WTC11 (cell line): Measurements from ENCODE around the gene CISH. TPM values are rescaled to one million over a fixed set of nuclear protein-coding genes. Genes with fewer than 3 reads are reported as not detected.

Experiments
- ATAC-seq: fragments of 200-7000 bp; cut with Tn5 transposase; 2 replicates; pipeline ENCODE4 v1.10.0; 2021; ENCODE audit warnings: mild to moderate bottlenecking, moderate library complexity
- CTCF ChIA-PET: fragments of 300-600 bp; sonication (Branson Sonifier 250); formaldehyde crosslinking; loops from one replicate; lab custom pipeline; 2021; ENCODE audit warnings: antibody characterized with exemption; lab: Charles Lee
- POLR2A ChIA-PET: fragments of 350-600 bp; sonication (Branson Sonifier 250); formaldehyde crosslinking; loops from one replicate; lab custom pipeline; 2021; ENCODE audit warnings: antibody characterized with exemption; lab: Charles Lee
- DNase-seq: peaks from one replicate; pipeline ENCODE4 v3.0.0; 2021; ENCODE audit warnings: low spot score
- H3K27ac Mint-ChIP-seq: 2 replicates; pipeline ENCODE4 v1.8.0; 2021; ENCODE audit warnings: mixed read lengths
- H3K27me3 Mint-ChIP-seq: 2 replicates; pipeline ENCODE4 v1.8.0; 2021; ENCODE audit warnings: low read depth, mild to moderate bottlenecking, moderate library complexity, mixed read lengths
- H3K36me3 Mint-ChIP-seq: 2 replicates; pipeline ENCODE4 v1.8.0; 2021; ENCODE audit warnings: mixed read lengths
- H3K4me1 Mint-ChIP-seq: 2 replicates; pipeline ENCODE4 v1.8.0; 2022; ENCODE audit warnings: mixed read lengths
- H3K4me3 Mint-ChIP-seq: 2 replicates; pipeline ENCODE4 v1.8.0; 2021; ENCODE audit warnings: mild to moderate bottlenecking, moderate library complexity, mixed read lengths
- H3K9me3 Mint-ChIP-seq: 2 replicates; pipeline ENCODE4 v1.8.0; 2021; ENCODE audit warnings: mixed read lengths
- AR ChIP-seq: fragments of 250-450 bp; sonication (Bioruptor Pico); IDR thresholded peaks from 2 replicates; pipeline ENCODE4 v1.9.0; 2021; ENCODE audit warnings: mild to moderate bottlenecking
- ELF4 ChIP-seq: sonication (generic); formaldehyde crosslinking; IDR thresholded peaks from 2 replicates; pipeline ENCODE4 v1.8.1; 2022; ENCODE audit warnings: low read depth, mild to moderate bottlenecking, moderate library complexity, missing genetic modification reagents
- FOXK1 ChIP-seq: sonication (generic); formaldehyde crosslinking; IDR thresholded peaks from 2 replicates; pipeline ENCODE4 v1.8.0; 2022; ENCODE audit warnings: mild to moderate bottlenecking, moderate library complexity, missing genetic modification reagents
- FOXP1 ChIP-seq: sonication (generic); formaldehyde crosslinking; IDR thresholded peaks from 2 replicates; pipeline ENCODE4 v1.8.0; 2022; ENCODE audit warnings: missing genetic modification reagents, mild to moderate bottlenecking, moderate library complexity, borderline replicate concordance
- NFATC4 ChIP-seq: fragments of 250-450 bp; sonication (Bioruptor Pico); IDR thresholded peaks from 2 replicates; pipeline ENCODE4 v1.9.0; 2021; ENCODE audit warnings: mild to moderate bottlenecking
- NR1H2 ChIP-seq: sonication (generic); formaldehyde crosslinking; IDR thresholded peaks from 2 replicates; pipeline ENCODE4 v1.9.0; 2021; ENCODE audit warnings: mild to moderate bottlenecking, moderate library complexity, missing genetic modification reagents
- SMAD4 ChIP-seq: sonication (generic); formaldehyde crosslinking; IDR thresholded peaks from 2 replicates; pipeline ENCODE4 v1.8.0; 2022; ENCODE audit warnings: mild to moderate bottlenecking, missing genetic modification reagents
- TEAD4 ChIP-seq: sonication (generic); formaldehyde crosslinking; IDR thresholded peaks from 2 replicates; pipeline ENCODE4 v1.8.0; 2022; ENCODE audit warnings: mild to moderate bottlenecking, missing genetic modification reagents
- ZNF416 ChIP-seq: fragments of 250-450 bp; sonication (Bioruptor Pico); IDR thresholded peaks from 2 replicates; pipeline ENCODE4 v1.9.0; 2021; ENCODE audit warnings: mild to moderate bottlenecking, inconsistent platforms
- total RNA-seq: library from RNA; stranded (reverse); gene quantifications from 3 replicates; pipeline ENCODE4 v1.2.3, GENCODE V29; 2021
- TF ChIP-seq, protein P1 (sequence below): sonication (generic); formaldehyde crosslinking; IDR thresholded peaks from 2 replicates; pipeline ENCODE4 v1.8.1; 2023; ENCODE audit warnings: mild to moderate bottlenecking, missing genetic modification reagents, borderline replicate concordance
- TF ChIP-seq, protein P2 (sequence below): fragments of 250-450 bp; sonication (Bioruptor Pico); IDR thresholded peaks from 2 replicates; pipeline ENCODE4 v1.9.0; 2021; ENCODE audit warnings: moderate library complexity, mild to moderate bottlenecking, inconsistent platforms, borderline replicate concordance
- TF ChIP-seq, protein P3 (sequence below): sonication (generic); formaldehyde crosslinking; IDR thresholded peaks from 2 replicates; pipeline ENCODE4 v1.8.1; 2023; ENCODE audit warnings: mild to moderate bottlenecking, missing genetic modification reagents
- TF ChIP-seq, protein P4 (sequence below): sonication (generic); formaldehyde crosslinking; IDR thresholded peaks from 2 replicates; pipeline ENCODE4 v1.8.0; 2023; ENCODE audit warnings: mild to moderate bottlenecking, missing genetic modification reagents

CISH gene
- total RNA-seq, 1 experiment from 2014 or later: 2.4 TPM

- TF ChIP-seq AR (CRISPR knock-in tag) (no peak), NFATC4 (CRISPR knock-in tag) (no peak), NR1H2 (no peak)
- TF ChIP-seq, protein P1, sequence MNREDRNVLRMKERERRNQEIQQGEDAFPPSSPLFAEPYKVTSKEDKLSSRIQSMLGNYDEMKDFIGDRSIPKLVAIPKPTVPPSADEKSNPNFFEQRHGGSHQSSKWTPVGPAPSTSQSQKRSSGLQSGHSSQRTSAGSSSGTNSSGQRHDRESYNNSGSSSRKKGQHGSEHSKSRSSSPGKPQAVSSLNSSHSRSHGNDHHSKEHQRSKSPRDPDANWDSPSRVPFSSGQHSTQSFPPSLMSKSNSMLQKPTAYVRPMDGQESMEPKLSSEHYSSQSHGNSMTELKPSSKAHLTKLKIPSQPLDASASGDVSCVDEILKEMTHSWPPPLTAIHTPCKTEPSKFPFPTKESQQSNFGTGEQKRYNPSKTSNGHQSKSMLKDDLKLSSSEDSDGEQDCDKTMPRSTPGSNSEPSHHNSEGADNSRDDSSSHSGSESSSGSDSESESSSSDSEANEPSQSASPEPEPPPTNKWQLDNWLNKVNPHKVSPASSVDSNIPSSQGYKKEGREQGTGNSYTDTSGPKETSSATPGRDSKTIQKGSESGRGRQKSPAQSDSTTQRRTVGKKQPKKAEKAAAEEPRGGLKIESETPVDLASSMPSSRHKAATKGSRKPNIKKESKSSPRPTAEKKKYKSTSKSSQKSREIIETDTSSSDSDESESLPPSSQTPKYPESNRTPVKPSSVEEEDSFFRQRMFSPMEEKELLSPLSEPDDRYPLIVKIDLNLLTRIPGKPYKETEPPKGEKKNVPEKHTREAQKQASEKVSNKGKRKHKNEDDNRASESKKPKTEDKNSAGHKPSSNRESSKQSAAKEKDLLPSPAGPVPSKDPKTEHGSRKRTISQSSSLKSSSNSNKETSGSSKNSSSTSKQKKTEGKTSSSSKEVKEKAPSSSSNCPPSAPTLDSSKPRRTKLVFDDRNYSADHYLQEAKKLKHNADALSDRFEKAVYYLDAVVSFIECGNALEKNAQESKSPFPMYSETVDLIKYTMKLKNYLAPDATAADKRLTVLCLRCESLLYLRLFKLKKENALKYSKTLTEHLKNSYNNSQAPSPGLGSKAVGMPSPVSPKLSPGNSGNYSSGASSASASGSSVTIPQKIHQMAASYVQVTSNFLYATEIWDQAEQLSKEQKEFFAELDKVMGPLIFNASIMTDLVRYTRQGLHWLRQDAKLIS (CRISPR knock-in tag): no peak
- TF ChIP-seq, all 79 proteins: peak for 0
These were observed 23.5 kb upstream of the CISH start (continued) for GRCh38 chr3:50635066-50635465.

GRCh38 chr3:50633230-50633790 lies 21.7 kb upstream of the CISH start:
- ATAC-seq: no peak
- no peak for DNase-seq
- CTCF ChIA-PET: interaction anchor here (1.0 to 8.6 kb wide), 3 partner anchors 16 to 19 kb away, joined by 3 to 110 read pairs (median 8); partner anchors contain the start of gene MAPKAPK3
- Mint-ChIP-seq H3K27ac (no peak overlapping the region), H3K4me1 (peaks cover 24% of the 10 kb centered on the region), H3K36me3 (no peaks in the 10 kb centered on the region), H3K27me3 (no peaks in the 10 kb centered on the region), H3K4me3 (no peak overlapping the region), H3K9me3 (no peaks in the 10 kb centered on the region)
- TF ChIP-seq TEAD4 (CRISPR knock-in tag): no peak
- TF ChIP-seq, protein P2, sequence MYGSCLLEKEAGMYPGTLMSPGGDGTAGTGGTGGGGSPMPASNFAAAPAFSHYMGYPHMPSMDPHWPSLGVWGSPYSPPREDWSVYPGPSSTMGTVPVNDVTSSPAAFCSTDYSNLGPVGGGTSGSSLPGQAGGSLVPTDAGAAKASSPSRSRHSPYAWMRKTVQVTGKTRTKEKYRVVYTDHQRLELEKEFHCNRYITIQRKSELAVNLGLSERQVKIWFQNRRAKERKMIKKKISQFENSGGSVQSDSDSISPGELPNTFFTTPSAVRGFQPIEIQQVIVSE: no peak
- no peak for TF ChIP-seq ZNF416 (CRISPR knock-in tag)
- TF ChIP-seq ELF4 (CRISPR knock-in tag): no peak
- no peak for TF ChIP-seq SMAD4 (CRISPR knock-in tag)
- no peak for TF ChIP-seq FOXP1 (CRISPR knock-in tag)
- no peak for TF ChIP-seq FOXK1 (CRISPR knock-in tag)
- TF ChIP-seq, protein P3, sequence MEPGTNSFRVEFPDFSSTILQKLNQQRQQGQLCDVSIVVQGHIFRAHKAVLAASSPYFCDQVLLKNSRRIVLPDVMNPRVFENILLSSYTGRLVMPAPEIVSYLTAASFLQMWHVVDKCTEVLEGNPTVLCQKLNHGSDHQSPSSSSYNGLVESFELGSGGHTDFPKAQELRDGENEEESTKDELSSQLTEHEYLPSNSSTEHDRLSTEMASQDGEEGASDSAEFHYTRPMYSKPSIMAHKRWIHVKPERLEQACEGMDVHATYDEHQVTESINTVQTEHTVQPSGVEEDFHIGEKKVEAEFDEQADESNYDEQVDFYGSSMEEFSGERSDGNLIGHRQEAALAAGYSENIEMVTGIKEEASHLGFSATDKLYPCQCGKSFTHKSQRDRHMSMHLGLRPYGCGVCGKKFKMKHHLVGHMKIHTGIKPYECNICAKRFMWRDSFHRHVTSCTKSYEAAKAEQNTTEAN (CRISPR knock-in tag): no peak
- TF ChIP-seq NFATC4 (CRISPR knock-in tag): no peak
- TF ChIP-seq, protein P4, sequence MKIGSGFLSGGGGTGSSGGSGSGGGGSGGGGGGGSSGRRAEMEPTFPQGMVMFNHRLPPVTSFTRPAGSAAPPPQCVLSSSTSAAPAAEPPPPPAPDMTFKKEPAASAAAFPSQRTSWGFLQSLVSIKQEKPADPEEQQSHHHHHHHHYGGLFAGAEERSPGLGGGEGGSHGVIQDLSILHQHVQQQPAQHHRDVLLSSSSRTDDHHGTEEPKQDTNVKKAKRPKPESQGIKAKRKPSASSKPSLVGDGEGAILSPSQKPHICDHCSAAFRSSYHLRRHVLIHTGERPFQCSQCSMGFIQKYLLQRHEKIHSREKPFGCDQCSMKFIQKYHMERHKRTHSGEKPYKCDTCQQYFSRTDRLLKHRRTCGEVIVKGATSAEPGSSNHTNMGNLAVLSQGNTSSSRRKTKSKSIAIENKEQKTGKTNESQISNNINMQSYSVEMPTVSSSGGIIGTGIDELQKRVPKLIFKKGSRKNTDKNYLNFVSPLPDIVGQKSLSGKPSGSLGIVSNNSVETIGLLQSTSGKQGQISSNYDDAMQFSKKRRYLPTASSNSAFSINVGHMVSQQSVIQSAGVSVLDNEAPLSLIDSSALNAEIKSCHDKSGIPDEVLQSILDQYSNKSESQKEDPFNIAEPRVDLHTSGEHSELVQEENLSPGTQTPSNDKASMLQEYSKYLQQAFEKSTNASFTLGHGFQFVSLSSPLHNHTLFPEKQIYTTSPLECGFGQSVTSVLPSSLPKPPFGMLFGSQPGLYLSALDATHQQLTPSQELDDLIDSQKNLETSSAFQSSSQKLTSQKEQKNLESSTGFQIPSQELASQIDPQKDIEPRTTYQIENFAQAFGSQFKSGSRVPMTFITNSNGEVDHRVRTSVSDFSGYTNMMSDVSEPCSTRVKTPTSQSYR: no peak
- POLR2A ChIA-PET: no interaction called here
